ENCODE results near the gene ZNF639.

- no peak for TF ChIP-seq EZH2phosphoT487 (IDR thresholded peaks at IDR 0.05; ENCODE audit: low read depth, severe bottlenecking, unreplicated experiment)
- no peak for TF ChIP-seq CTCF (IDR thresholded peaks at IDR 0.05; ENCODE audit: poor library complexity)
- no peak for TF ChIP-seq EZH2 (IDR thresholded peaks at IDR 0.05; ENCODE audit: borderline replicate concordance)
These were observed 52.5 kb downstream of the ZNF639 start for GRCh38 chr3:179375091-179375999.

All from hepatocyte (in vitro differentiated cells).